HG03469 (cell line): ENCODE data around the gene LBX2.

ENCODE experiments used
- ATAC-seq: cut with Tn5 transposase; IDR thresholded peaks from one replicate; pipeline ENCODE4 v1.9.1; 2021; ENCODE audit warnings: mild to moderate bottlenecking, moderate library complexity, moderate number of reproducible peaks; ENCODE audit not compliant: unreplicated experiment

Gene LBX2

GRCh38 chr2:74526649-74527230 is 27.3 kb upstream of the LBX2 start:
- no peak for ATAC-seq

GRCh38 chr2:74525717-74526648 is 26.6 kb upstream of the LBX2 start, which contains the start of gene DQX1:
TSS of gene DQX1 (minus strand) at chr2:74526231. CDS start at chr2:74525729, 502 bp downstream.
- ATAC-seq = no peak

GRCh38 chr2:74524955-74525716 is 25.7 kb upstream of the LBX2 start:
- no peak for ATAC-seq

- ATAC-seq = no peak
Measured at GRCh38 chr2:74524005-74524404, 24.6 kb upstream of the LBX2 start.

GRCh38 chr2:74522516-74522915 is 23.1 kb upstream of the LBX2 start:
- ATAC-seq = no peak

- ATAC-seq = no peak
Measured at GRCh38 chr2:74516650-74517049, 17.2 kb upstream of the LBX2 start.

- no peak for ATAC-seq
Measured at GRCh38 chr2:74515981-74516633, 16.7 kb upstream of the LBX2 start.

GRCh38 chr2:74515271-74515980 is 16.0 kb upstream of the LBX2 start:
- ATAC-seq = no peak

GRCh38 chr2:74514368-74515270 is 15.2 kb upstream of the LBX2 start, which contains the start of gene TLX2:
TSS of gene TLX2 (plus strand) at chr2:74514450. CDS start at chr2:74514807, 357 bp downstream.
- no peak for ATAC-seq

- ATAC-seq = no peak
Measured at GRCh38 chr2:74513605-74514367, 14.4 kb upstream of the LBX2 start.

GRCh38 chr2:74512744-74513604 is 13.6 kb upstream of the LBX2 start:
- no peak for ATAC-seq

GRCh38 chr2:74511104-74511989 is 11.9 kb upstream of the LBX2 start:
- ATAC-seq = no peak

- no peak for ATAC-seq
Measured at GRCh38 chr2:74510272-74510671, 10.9 kb upstream of the LBX2 start.

GRCh38 chr2:74507926-74508520 is 8.6 kb upstream of the LBX2 start:
- no peak for ATAC-seq

- peak; percentile 78 for ATAC-seq
Measured at GRCh38 chr2:74507145-74507925, 7.9 kb upstream of the LBX2 start, which contains the start of gene PCGF1. TSS of gene PCGF1 (minus strand) at chr2:74507695. CDS start at chr2:74507668, 27 bp downstream.
